GM18858 (cell line): ENCODE data around the gene KCNQ1.

Experiments used
- ATAC-seq: cut with Tn5 transposase; IDR thresholded peaks from one replicate; pipeline ENCODE4 v1.9.1; 2021; ENCODE audit not compliant: unreplicated experiment

Gene KCNQ1

GRCh38 chr11:2863276-2863618 is 418.4 kb downstream of the KCNQ1 start:
- ATAC-seq = no peak

GRCh38 chr11:2864901-2865300 is 420.1 kb downstream of the KCNQ1 start:
- ATAC-seq = no peak

- ATAC-seq = no peak
Measured at GRCh38 chr11:2865922-2866577, 421.2 kb downstream of the KCNQ1 start.

GRCh38 chr11:2867142-2867541 is 422.3 kb downstream of the KCNQ1 start:
- ATAC-seq = no peak

- ATAC-seq = no peak
Measured at GRCh38 chr11:2867722-2868505, 423.1 kb downstream of the KCNQ1 start.

- no peak for ATAC-seq
Measured at GRCh38 chr11:2868506-2869133, 423.8 kb downstream of the KCNQ1 start.

GRCh38 chr11:2869134-2869526 is 424.3 kb downstream of the KCNQ1 start:
- no peak for ATAC-seq

GRCh38 chr11:2869561-2870427 is 425.0 kb downstream of the KCNQ1 start:
- ATAC-seq = no peak

GRCh38 chr11:2870460-2870859 is 425.7 kb downstream of the KCNQ1 start:
- ATAC-seq = no peak

- no peak for ATAC-seq
Measured at GRCh38 chr11:2870969-2871680, 426.3 kb downstream of the KCNQ1 start.

GRCh38 chr11:2874963-2875362 is 430.2 kb downstream of the KCNQ1 start:
- no peak for ATAC-seq

GRCh38 chr11:2877474-2877873 is 432.7 kb downstream of the KCNQ1 start:
- ATAC-seq = no peak

GRCh38 chr11:2878782-2879181 is 434.0 kb downstream of the KCNQ1 start:
- ATAC-seq = no peak

GRCh38 chr11:2880646-2881045 is 435.8 kb downstream of the KCNQ1 start:
- ATAC-seq = no peak

GRCh38 chr11:2881076-2881980 is 436.5 kb downstream of the KCNQ1 start:
- no peak for ATAC-seq

GRCh38 chr11:2881981-2882375 is 437.2 kb downstream of the KCNQ1 start:
- ATAC-seq = no peak

GRCh38 chr11:2882396-2883110 is 437.7 kb downstream of the KCNQ1 start:
- no peak for ATAC-seq

GRCh38 chr11:2883640-2883978 is 438.8 kb downstream of the KCNQ1 start:
- no peak for ATAC-seq
